ENCODE measurements around the gene TFRC.
"Not testable (repeated sequence)": the region's sequence is repeated elsewhere in the genome, so short reads cannot be mapped to it uniquely, and the experiment has no call there.

TFRC gene

GRCh38 chr3:196081834-196082618 lies at the start of gene TFRC:
TSS of gene TFRC (minus strand) at chr3:196082090. CDS start at chr3:196077099, 4,991 bp downstream.
- peak; percentile 95 for DNase-seq

DNA sequence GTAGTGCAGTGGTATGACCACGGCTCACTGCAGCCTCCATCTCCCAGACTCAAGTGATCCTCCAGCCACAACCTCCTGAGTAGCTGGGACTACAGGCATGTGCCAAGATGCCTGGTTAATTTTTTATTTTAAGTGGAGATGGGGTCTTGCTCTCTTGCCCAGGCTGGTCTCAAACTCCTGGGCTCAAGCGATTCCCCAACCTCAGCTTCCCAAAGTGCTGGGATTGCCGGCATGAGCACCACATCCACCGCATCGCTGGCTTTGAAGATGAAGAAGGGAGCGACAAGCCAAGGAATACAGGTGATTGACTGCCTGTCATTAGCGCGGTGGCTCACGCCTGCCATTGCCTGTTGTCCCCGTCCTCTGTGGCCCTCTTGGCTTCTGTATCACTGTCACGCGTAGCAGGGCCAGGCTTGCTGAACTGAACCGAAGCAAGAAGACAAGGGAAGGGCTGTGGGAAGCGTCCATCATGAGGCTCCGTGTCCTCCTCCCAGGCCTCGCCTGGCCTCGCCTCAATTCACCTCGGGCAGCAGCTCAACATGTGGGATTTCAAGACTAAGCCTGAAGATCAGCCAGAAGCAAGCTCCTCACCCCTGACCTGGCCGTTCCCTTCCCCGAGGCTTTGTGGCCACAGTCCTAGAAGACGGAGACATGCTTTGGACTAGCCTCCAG lies 46.4 kb upstream of the TFRC start:
- DNase-seq = no peak

DNA sequence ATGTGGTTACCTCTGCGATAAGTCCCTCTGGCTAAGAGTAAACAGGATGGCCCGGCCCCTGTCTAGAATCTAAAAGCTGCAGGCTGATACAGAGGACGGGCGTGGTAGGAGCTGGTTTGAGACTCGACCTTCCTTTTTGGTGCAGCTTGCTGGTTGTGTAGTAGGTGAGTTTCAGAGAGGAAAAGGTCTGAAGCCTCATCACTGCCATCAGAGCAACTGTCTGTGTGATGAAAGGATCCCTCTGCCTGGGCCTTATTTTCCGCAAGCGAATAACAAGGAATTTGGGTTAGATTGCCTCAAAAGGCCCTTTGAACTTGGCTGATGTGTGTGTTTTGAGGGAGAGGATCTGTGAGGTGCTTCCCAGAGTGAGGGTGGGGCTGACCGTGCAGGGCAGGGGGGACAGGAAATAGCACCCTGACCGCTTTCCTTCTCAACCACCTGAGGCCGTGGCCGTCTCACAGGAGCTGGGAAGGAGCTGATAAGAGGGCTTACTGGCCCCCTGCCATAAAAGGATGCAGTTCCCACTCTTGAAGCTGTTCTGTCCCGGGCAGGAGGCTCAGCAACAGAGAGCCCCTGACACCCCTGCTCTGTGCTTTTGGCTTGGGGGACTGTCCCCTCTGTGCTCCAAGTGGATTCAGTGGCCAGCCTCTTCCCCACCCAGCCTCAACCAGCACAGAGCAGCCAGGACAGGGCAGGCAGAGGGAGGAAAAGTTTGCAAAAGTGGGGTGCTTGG lies 45.6 kb upstream of the TFRC start:
- DNase-seq = peak; percentile 40

DNA sequence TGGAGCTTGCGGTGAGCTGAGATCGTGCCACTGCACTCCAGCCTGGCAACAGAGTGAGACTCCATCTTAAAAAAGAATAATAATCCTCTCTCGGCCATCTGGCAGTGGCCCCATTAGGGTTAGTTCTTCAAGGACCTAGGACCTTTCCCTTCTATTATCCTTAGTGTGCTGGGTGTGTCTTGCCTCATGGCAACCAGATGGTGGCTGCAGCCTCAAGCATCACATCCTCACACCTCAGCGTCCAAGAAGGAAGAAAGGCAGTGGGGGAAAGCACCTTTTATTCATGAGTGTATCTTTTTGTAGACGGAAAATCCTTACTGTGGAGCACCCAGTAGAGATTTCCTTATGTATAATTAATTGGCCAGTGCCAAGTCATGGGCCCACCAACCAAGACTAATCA lies 42.7 kb upstream of the TFRC start:
- DNase-seq = no peak

- DNase-seq = no peak
Observed at GRCh38 chr3:196122688-196123046, 40.8 kb upstream of the TFRC start.

DNA sequence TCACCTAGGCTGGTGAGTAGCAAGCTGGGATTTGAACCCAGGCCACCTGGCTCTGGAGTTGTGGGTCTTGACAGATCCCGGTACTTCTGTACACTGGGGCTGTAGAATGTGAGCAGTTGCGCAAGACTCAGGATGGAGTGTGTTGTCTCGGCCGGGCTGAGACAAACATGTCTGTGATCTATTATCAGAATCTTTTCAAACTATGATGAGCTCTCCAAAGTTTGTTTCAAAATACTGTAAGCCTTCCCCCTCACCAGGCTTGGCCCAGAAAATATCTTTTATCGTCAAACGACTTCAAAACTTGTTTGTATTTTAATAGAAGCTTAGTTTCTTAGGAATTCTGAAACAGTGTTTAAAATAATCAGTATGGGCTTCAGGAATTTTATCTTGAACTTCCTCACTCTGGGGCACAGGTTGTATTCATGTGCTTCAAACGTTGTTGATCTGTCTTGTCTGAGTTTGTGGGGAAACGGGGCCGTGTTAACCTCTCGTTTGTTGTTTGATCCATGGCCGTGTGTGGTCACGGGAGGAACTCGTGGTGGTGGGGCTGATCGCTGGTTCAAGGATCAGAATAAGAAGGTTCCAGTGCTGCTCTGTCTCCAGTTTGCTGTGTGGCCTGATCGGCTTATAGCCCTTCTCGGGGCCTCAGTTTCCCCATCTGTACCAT lies 40.3 kb upstream of the TFRC start:
- no peak for DNase-seq

GRCh38 chr3:196121066-196121465 lies 39.2 kb upstream of the TFRC start:
- DNase-seq = no peak

DNA sequence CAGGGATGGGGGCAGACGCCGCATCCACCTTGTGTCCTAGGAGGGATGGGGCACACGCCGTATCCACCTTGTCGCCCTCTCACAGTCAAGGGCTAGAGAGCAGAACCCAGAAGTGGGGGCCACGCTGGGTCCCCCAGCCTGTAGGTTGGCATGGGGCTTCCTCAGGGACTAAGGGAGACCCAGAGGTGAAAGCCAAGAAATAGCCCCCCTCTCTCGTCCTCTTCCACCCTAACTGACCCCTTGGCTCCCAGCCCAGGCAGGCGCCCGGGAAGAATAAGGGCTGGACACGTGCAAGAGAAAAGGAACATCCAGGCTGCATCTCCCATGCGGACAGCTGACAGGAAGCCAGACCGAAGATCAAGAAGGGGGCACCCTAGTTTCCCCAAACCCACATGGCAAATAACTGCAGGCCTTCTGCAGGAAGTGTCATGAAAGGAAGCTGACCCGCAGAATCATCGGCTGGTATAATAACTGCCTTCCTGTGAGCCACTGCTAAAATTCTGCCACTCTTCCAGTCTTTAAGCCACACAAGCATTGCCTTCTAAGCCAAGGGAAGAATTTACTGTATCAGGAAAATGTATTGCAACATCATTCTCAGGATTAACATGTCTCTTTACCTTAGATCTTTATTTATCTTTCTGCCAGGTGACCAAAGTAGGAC lies 38.5 kb upstream of the TFRC start:
- no peak for DNase-seq

GRCh38 chr3:196117809-196118208 lies 35.9 kb upstream of the TFRC start:
- DNase-seq = no peak

- DNase-seq = peak; percentile 30
Observed at GRCh38 chr3:196115678-196116083, 33.8 kb upstream of the TFRC start.

DNA sequence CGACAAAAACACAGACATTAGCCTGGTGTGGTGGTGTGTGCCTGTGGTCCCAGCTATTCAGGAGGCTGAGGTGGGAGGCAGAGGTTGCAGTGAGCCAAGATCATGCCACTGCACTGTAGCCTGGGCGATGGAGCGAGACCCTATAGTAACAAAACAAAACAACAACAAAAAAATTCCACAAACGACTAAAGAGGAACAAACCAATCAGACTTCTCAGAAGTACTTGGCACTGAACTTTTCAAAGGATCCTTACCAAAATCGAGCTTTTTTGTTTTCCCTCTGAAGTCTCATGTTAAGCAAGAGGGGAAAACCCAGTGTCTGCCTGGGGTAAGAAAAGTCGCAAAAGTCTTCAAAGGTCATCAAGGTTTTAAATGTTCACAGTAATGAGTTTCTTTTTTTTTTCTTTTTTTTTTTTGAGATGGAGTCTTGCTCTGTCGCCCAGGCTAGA lies 30.1 kb upstream of the TFRC start:
- peak; percentile 47 for DNase-seq

DNA sequence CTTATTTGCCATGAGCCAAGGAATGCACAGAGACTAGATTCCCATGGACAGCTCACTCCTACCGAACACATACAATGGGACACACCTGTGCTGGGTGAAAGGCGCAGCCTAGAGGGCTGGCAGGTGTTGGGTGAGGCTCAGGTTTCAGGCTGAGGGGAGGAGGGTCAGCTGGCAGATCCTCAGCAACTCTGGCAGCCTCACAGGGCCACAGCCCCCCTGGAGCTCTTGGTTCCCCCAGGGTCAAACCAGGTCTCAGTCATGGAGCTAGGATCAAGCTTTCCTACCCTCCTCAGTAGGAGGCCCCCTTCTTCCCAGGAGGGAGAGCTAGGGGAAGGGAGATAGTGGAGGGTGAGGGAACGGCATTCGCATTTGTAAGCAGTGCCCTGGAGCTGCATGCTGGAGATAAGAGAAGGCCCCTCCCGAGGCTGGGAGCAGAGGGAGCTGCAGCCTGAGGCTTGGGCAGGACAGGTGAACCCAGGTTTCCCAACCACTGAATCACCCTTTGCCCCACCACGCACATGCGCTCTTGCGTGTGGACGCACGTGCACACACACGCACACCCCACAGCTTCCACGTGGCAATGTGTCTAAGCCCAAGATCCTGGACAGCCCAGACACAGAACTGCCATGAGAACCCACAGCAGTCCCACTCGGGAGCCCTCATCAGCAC lies 26.3 kb upstream of the TFRC start:
- DNase-seq = no peak

GRCh38 chr3:196104707-196105106 lies 22.8 kb upstream of the TFRC start:
- peak; percentile 33 for DNase-seq

GRCh38 chr3:196098365-196098980 lies 16.6 kb upstream of the TFRC start:
- DNase-seq = not testable (repeated sequence)

DNA sequence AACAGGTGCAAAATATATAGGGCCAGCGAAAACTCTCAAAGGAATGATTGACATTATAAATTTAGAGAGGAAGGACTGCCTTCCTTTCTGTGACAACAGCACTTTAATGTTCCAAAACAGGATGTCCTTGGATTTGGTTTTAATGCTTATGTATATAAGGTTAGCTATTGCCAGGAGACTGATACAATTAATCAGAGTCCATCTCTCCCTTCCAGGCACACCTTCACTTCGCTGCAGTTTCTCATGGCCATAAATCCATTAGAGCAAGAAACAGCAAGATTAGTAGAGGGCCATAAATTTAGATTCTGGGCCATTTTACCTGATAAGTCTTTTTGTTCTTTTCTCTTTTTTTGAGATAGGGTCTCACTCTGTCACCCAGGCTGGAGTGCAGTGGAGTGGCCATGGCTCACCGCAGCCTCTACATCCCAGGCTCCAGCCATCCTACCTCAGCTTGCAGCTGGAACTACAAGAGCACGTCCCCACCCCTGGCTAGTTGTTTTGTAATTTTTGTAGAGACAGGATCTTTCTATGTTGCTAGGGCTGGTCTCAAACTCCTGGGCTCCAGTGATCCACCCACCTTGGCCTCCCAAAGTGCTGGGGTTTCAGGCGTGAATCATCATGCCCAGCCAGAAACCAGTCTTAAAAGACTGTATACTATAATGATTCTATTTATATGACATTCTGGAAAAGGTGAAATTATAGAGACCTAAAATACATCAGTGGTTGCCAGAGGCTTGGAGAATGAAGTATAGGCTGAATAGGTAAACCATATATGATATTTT lies 15.7 kb upstream of the TFRC start:
- no peak for DNase-seq

GRCh38 chr3:196096382-196096953 lies 14.6 kb upstream of the TFRC start:
- DNase-seq = no peak

- no peak for DNase-seq
Observed at GRCh38 chr3:196093317-196094111, 11.6 kb upstream of the TFRC start.

DNA sequence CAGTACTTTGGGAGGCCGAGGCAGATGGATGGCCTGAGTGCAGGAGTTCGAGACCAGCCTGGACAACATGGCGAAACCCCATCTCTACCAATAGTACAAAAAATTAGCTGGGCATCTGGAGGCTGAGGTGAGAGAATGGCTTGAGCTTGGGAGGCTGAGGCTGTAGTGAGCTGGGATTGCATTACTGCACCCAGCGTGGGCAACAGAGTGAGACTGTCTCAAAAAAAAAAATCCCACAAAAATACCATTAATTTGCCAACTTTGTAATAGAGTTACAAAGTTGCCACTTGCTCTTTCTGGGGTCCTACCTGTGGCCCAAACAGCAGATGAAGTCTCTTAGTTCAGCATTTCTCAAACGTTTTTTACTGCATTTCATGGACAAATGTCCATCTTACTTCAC lies 6.0 kb upstream of the TFRC start:
- DNase-seq = no peak

DNA sequence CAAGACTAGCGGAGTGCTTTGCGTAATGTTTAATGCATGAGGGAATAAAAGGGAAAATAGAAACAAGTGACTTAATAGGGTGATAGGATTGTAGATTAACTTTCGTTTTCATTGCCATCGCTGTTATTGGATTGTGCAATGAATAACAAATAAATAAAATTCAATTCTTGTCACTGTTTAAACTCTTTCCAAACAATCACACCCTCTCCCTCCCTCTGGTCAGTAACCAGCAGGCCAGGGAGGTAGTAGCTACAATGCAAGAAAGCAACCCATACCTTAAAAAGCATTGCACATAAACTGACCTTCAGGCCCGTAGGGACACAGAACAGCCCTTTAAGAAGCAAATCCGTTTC lies 705 bp upstream of the TFRC start:
- DNase-seq = peak; percentile 13

Data from CD4-positive, alpha-beta T cell treated with Interleukin-12 subunit alpha and Interleukin-12 subunit beta, for 1 hour (primary cell).